H9 (cell line): ENCODE data around the gene OR2F1. TPM values are rescaled to one million over a fixed set of nuclear protein-coding genes. Genes with fewer than 3 reads are reported as not detected.

Experiments
- DNase-seq: peaks from one replicate; pipeline ENCODE4 v3.0.0-alpha.2; 2017
- H2AFZ ChIP-seq: one replicate; pipeline ENCODE4 v1.6.1; 2013; ENCODE audit warnings: mild to moderate bottlenecking, low read length, control low read depth, moderate library complexity
- H2AK5ac ChIP-seq: 2 replicates; pipeline ENCODE4 v1.6.1; 2013; ENCODE audit warnings: low read length, control low read depth, mixed read lengths; ENCODE audit not compliant: insufficient read length
- H2BK120ac ChIP-seq: one replicate; pipeline ENCODE4 v1.6.1; 2013; ENCODE audit warnings: low read depth, mild to moderate bottlenecking, low read length, control low read depth, inconsistent platforms; ENCODE audit not compliant: poor library complexity, severe bottlenecking
- H2BK12ac ChIP-seq: 2 replicates; pipeline ENCODE4 v1.6.1; 2013; ENCODE audit warnings: low read length, control low read depth, mixed read lengths, low read depth; ENCODE audit not compliant: insufficient read length
- H2BK15ac ChIP-seq: 2 replicates; pipeline ENCODE4 v1.6.1; 2013; ENCODE audit warnings: low read depth, low read length, control low read depth
- H2BK20ac ChIP-seq: one replicate; pipeline ENCODE4 v1.6.1; 2013; ENCODE audit warnings: low read depth, mild to moderate bottlenecking, low read length, control low read depth, inconsistent platforms; ENCODE audit not compliant: poor library complexity, severe bottlenecking
- H2BK5ac ChIP-seq: 2 replicates; pipeline ENCODE4 v1.6.1; 2013; ENCODE audit warnings: low read length, control low read depth, mixed read lengths; ENCODE audit not compliant: insufficient read length
- H3K14ac ChIP-seq: 2 replicates; pipeline ENCODE4 v1.6.1; 2013; ENCODE audit warnings: low read length, control low read depth; ENCODE audit not compliant: insufficient read depth
- H3K18ac ChIP-seq: 2 replicates; pipeline ENCODE4 v1.6.1; 2013; ENCODE audit warnings: low read depth, mild to moderate bottlenecking, mixed read lengths, low read length, control low read depth; ENCODE audit not compliant: insufficient read length
- H3K23ac ChIP-seq: 2 replicates; pipeline ENCODE4 v1.6.1; 2013; ENCODE audit warnings: low read length, control low read depth, mixed read lengths, low read depth; ENCODE audit not compliant: insufficient read length
- H3K23me2 ChIP-seq: 2 replicates; pipeline ENCODE4 v1.6.1; 2013; ENCODE audit warnings: low read depth, mild to moderate bottlenecking, mixed read lengths, low read length, control low read depth; ENCODE audit not compliant: insufficient read length, poor library complexity, severe bottlenecking
- H3K27ac ChIP-seq: 2 replicates; pipeline ENCODE4 v1.5.1; 2013; ENCODE audit warnings: low read length, control low read depth, mixed read lengths, low read depth; ENCODE audit not compliant: insufficient read length
- H3K27me3 ChIP-seq: 2 replicates; pipeline ENCODE4 v1.6.1; 2013; ENCODE audit warnings: low read length, control low read depth, inconsistent platforms; ENCODE audit not compliant: insufficient read depth
- H3K4ac ChIP-seq: 2 replicates; pipeline ENCODE4 v1.6.1; 2013; ENCODE audit warnings: low read depth, mild to moderate bottlenecking, control low read depth, inconsistent platforms, low read length, moderate library complexity
- H3K4me1 ChIP-seq: 2 replicates; pipeline ENCODE4 v1.6.1; 2013; ENCODE audit warnings: low read length, control low read depth, inconsistent platforms; ENCODE audit not compliant: insufficient read depth
- H3K4me2 ChIP-seq: 2 replicates; pipeline ENCODE4 v1.6.1; 2013; ENCODE audit warnings: low read length, control low read depth, mixed read lengths; ENCODE audit not compliant: insufficient read length, insufficient read depth
- H3K56ac ChIP-seq: 2 replicates; pipeline ENCODE4 v1.6.1; 2013; ENCODE audit warnings: low read depth, mild to moderate bottlenecking, mixed read lengths, low read length, control low read depth; ENCODE audit not compliant: insufficient read length
- H3K79me1 ChIP-seq: 2 replicates; pipeline ENCODE4 v1.6.1; 2013; ENCODE audit warnings: low read depth, mild to moderate bottlenecking, moderate library complexity, low read length, control low read depth, inconsistent platforms; ENCODE audit not compliant: insufficient read depth, poor library complexity, severe bottlenecking
- H3K79me2 ChIP-seq: 2 replicates; pipeline ENCODE4 v1.6.1; 2013; ENCODE audit warnings: low read length, control low read depth, inconsistent platforms; ENCODE audit not compliant: insufficient read depth
- H3K9ac ChIP-seq: 2 replicates; pipeline ENCODE4 v1.6.1; 2013; ENCODE audit warnings: low read length, control low read depth, mixed read lengths; ENCODE audit not compliant: insufficient read length; ENCODE audit errors: extremely low read depth
- H3K9me3 ChIP-seq: one replicate; pipeline ENCODE4 v1.6.1; 2013; ENCODE audit warnings: low read depth, low read length, inconsistent platforms; ENCODE audit not compliant: control insufficient read depth
- H3T11ph ChIP-seq: one replicate; pipeline ENCODE4 v1.6.1; 2013; ENCODE audit warnings: mild to moderate bottlenecking, low read length, control low read depth, inconsistent platforms
- H4K20me1 ChIP-seq: one replicate; pipeline ENCODE4 v1.6.1; 2013; ENCODE audit not compliant: control insufficient read depth, insufficient read length, insufficient read depth
- H4K5ac ChIP-seq: 2 replicates; pipeline ENCODE4 v1.6.1; 2013; ENCODE audit warnings: low read depth, mild to moderate bottlenecking, mixed read lengths, low read length, control low read depth; ENCODE audit not compliant: insufficient read length
- H4K8ac ChIP-seq: replicated peaks from 2 replicates; pipeline ENCODE4 v1.6.1; 2013; ENCODE audit warnings: low read length, control low read depth, mixed read lengths, low read depth; ENCODE audit not compliant: insufficient read length
- H4K91ac ChIP-seq: 2 replicates; pipeline ENCODE4 v1.6.1; 2013; ENCODE audit warnings: low read depth, mild to moderate bottlenecking, moderate library complexity, mixed read lengths, low read length, control low read depth; ENCODE audit not compliant: insufficient read length
- H3K27ac Mint-ChIP-seq, 3 experiments: 2 replicates in 2 of 3; 3 replicates in 1 of 3; pipeline ENCODE4 v1.8.0; 2020 to 2021; ENCODE audit warnings: mixed read lengths in 3 of 3, mild to moderate bottlenecking in 1 of 3, moderate library complexity in 1 of 3
- H3K27me3 Mint-ChIP-seq: 2 replicates; pipeline ENCODE4 v1.8.0; 2021; ENCODE audit warnings: low read depth, mild to moderate bottlenecking, moderate library complexity, mixed read lengths
- H3K36me3 Mint-ChIP-seq, 3 experiments: 2 replicates in 2 of 3; 3 replicates in 1 of 3; pipeline ENCODE4 v1.8.0; 2020 to 2021; ENCODE audit warnings: low read depth in 3 of 3, mixed read lengths in 3 of 3; ENCODE audit not compliant: insufficient read depth in 1 of 3
- H3K4me1 Mint-ChIP-seq, 2 experiments: 2 replicates each; pipeline ENCODE4 v1.8.0; 2020; ENCODE audit warnings: mixed read lengths in 2 of 2
- H3K4me3 Mint-ChIP-seq, 2 experiments: 2 replicates in 1 of 2; 3 replicates in 1 of 2; pipeline ENCODE4 v1.8.0; 2020 to 2021; ENCODE audit warnings: mild to moderate bottlenecking in 2 of 2, mixed read lengths in 2 of 2, moderate library complexity in 1 of 2
- H3K9me3 Mint-ChIP-seq, 2 experiments: 2 replicates in 1 of 2; 3 replicates in 1 of 2; pipeline ENCODE4 v1.8.0; 2020; ENCODE audit warnings: mild to moderate bottlenecking in 2 of 2, mixed read lengths in 2 of 2, moderate library complexity in 1 of 2
- CTCF ChIP-seq: fragments of 200-600 bp; sonication (generic); conservative IDR thresholded peaks from 3 replicates; pipeline ENCODE4 v1.8.0; 2021; ENCODE audit warnings: antibody characterized with exemption, mild to moderate bottlenecking
- WGBS: extraction: QIAGEN DNeasy Blood & Tissue Kit; methylation state at CpG from one replicate; pipeline ENCODE4 v1.1.7; 2013; ENCODE audit warnings: missing lambda C conversion rate, low lambda C conversion rate, mixed read lengths; ENCODE audit not compliant: insufficient read length; ENCODE audit errors: extremely low coverage; 5-methylcytosine and 5-hydroxymethylcytosine counted together
- total RNA-seq: library from RNA; stranded (reverse); gene quantifications from 2 replicates; pipeline ENCODE4 v1.2.1, GENCODE V29; 2021

Gene OR2F1
- total RNA-seq, 1 experiment from 2014 or later, result not detected

DNA sequence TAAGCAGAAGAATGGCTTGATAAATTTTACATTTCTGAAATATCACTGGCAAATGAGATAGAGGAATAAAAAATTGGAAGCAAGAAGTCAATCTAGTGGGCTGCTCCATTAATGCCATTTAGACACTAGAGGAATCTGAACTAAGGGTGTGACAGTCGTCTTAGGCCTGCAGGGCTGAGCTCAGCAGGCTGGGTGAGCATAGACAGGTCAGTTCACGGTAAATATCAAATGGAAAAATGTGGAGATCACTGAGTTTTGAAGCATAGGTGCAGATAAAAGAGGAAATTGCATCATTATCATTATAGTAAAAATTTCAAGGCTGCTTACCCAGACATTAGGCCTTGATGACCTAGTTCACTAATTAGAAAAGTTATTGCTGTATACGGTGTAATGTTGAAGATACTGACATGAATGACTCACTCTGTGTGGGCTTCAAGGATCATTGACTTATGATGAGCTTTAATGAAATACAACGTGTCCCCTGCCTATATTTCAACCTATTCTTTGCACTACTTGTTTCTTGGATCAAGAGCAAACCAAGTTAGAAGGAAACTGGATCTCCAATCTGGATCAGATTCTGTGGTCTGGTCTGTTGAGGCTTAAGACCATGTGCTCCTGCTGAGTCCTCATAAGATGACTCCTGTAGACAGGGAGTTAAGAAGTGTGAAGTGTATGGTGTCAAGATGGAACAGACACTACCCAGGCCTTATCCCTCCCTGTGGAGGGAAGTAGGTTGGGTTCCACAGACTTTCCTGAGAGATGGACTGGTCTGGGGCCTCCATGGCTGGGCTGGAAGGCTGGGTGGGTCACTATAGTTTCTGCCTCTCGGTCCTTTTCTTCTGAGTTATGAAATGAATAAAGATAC, 16.0 kb upstream of the OR2F1 start:
- H2BK5ac ChIP-seq, result no peak overlapping the region
- H4K91ac ChIP-seq, result no peak overlapping the region
- H4K20me1 ChIP-seq, result no peaks in the 10 kb centered on the region
- H4K5ac ChIP-seq, result no peak overlapping the region
- no peak overlapping the region for H3K56ac ChIP-seq
- no peak overlapping the region for H2BK120ac ChIP-seq
- no peaks in the 10 kb centered on the region for H3K9me3 ChIP-seq
- H3K27ac ChIP-seq, result no peak overlapping the region
- H2BK20ac ChIP-seq, result no peak overlapping the region
- no peak overlapping the region for H4K8ac ChIP-seq
- no CpG with 5 or more reads among the region's 5 CpGs for WGBS
- H3K36me3 Mint-ChIP-seq, result no peaks in the 10 kb centered on the region
- H3K9me3 Mint-ChIP-seq, result no peaks in the 10 kb centered on the region
- H3K9ac ChIP-seq, result no peak overlapping the region
- no peak overlapping the region for H3K4ac ChIP-seq
- H3K18ac ChIP-seq, result no peak overlapping the region
- H3K23ac ChIP-seq, result no peak overlapping the region
- H3K4me1 Mint-ChIP-seq, result peaks cover 0 to 1% of the 10 kb centered on the region in 2 experiments; a peak in 2 of 4 replicates
- no peak overlapping the region for H3K4me2 ChIP-seq
- H2AFZ ChIP-seq, result no peak overlapping the region
- no peaks in the 10 kb centered on the region for H3K23me2 ChIP-seq
- no peaks in the 10 kb centered on the region for H3K79me1 ChIP-seq
- H3T11ph ChIP-seq, result no peak overlapping the region
- H3K4me3 Mint-ChIP-seq, result no peak overlapping the region
- H3K14ac ChIP-seq, result no peak overlapping the region
- no peak overlapping the region for H2BK15ac ChIP-seq
- H2AK5ac ChIP-seq, result no peak overlapping the region
- H3K27ac Mint-ChIP-seq, result no peak overlapping the region
- H3K27me3 Mint-ChIP-seq, result 0 out of 2 replicates have a peak, but pooled peaks cover 2% of the 10 kb centered on the region
- no peaks in the 10 kb centered on the region for H3K4me1 ChIP-seq
- no peak for TF ChIP-seq CTCF
- no peak for DNase-seq
- H2BK12ac ChIP-seq, result no peak overlapping the region
- no peaks in the 10 kb centered on the region for H3K79me2 ChIP-seq
- no peaks in the 10 kb centered on the region for H3K27me3 ChIP-seq
